HCT116 (cell line): ENCODE results near the gene GRIK5. TPM values are rescaled to one million over a fixed set of nuclear protein-coding genes. Genes with fewer than 3 reads are reported as not detected.

ENCODE experiments used
- ATAC-seq: fragments of 200-7000 bp; cut with Tn5 transposase; 2 replicates; pipeline ENCODE4 v1.9.1; 2020; ENCODE audit warnings: mild to moderate bottlenecking, moderate library complexity
- BruUV-seq: library from RNA; stranded (reverse); fragments of 400-500 nt; replicated peaks from 2 replicates; lab custom pipeline; 2021; lab: Mats Ljungman, UMichigan
- CTCF ChIA-PET: fragments of 300-600 bp; sonication (Branson Sonifier 250); formaldehyde crosslinking; loops from one replicate; lab custom pipeline; 2021; ENCODE audit warnings: antibody characterized with exemption; lab: Charles Lee
- POLR2A ChIA-PET: fragments of 300-600, 350-600 bp; sonication (Branson Sonifier 250); formaldehyde crosslinking; loops from one replicate; lab custom pipeline; 2021; ENCODE audit warnings: antibody characterized with exemption; lab: Charles Lee
- RAD21 ChIA-PET, 2 experiments: fragments of 300-600 bp; sonication (Branson Sonifier 250); formaldehyde crosslinking; loops; one replicate each; lab custom pipeline; 2023; ENCODE audit warnings: low total read pairs in 2 of 2; ENCODE audit not compliant: uncharacterized antibody in 2 of 2, unreplicated experiment in 2 of 2, low non-redundant PET in 1 of 2; lab: Charles Lee
- DNase-seq: peaks from one replicate; pipeline ENCODE4 v3.0.0-alpha.2; 2010; ENCODE audit warnings: low read depth, low spot score
- H2AFZ ChIP-seq: fragments of 200-600 bp; shearing (Covaris generic), sonication (generic); 2 replicates; pipeline ENCODE4 v1.6.1; 2017; ENCODE audit warnings: low read depth, mixed run types, mixed read lengths, antibody characterized with exemption, low read length; ENCODE audit not compliant: poor library complexity, severe bottlenecking
- H3K27ac ChIP-seq: 2 replicates; pipeline ENCODE4 v1.5.1; 2012; ENCODE audit warnings: low read depth, low read length
- H3K27me3 ChIP-seq: fragments of 200-600 bp; sonication (generic); 2 replicates; pipeline ENCODE4 v1.6.1; 2016; ENCODE audit warnings: mixed run types, low read length, mixed read lengths; ENCODE audit not compliant: insufficient read depth
- H3K36me3 ChIP-seq, 2 experiments: fragments of 200-500 bp in 1 of 2; fragments of 200-600 bp in 1 of 2; sonication (Bioruptor generic) in 1 of 2; sonication (generic) in 1 of 2; 2 replicates each; pipeline versions ENCODE4 v1.5.1 to v1.6.1; 2014 to 2016; ENCODE audit warnings: low read length in 2 of 2, inconsistent platforms in 1 of 2, mixed read lengths in 1 of 2, mixed run types in 1 of 2; ENCODE audit not compliant: insufficient read depth in 2 of 2, control insufficient read depth in 1 of 2
- H3K4me1 ChIP-seq, 2 experiments: fragments of 200-600 bp in 1 of 2; sonication (generic) in 1 of 2; 2 replicates each; pipeline versions ENCODE4 v1.5.1 to v1.6.1; 2012 to 2017; ENCODE audit warnings: low read length in 2 of 2, inconsistent platforms in 1 of 2, mild to moderate bottlenecking in 1 of 2, mixed read lengths in 1 of 2, mixed run types in 1 of 2, moderate library complexity in 1 of 2; ENCODE audit not compliant: insufficient read depth in 2 of 2, control insufficient read depth in 1 of 2
- H3K4me2 ChIP-seq: fragments of 200-600 bp; sonication (generic); 2 replicates; pipeline ENCODE4 v1.6.1; 2017; ENCODE audit warnings: mixed run types, low read length, mixed read lengths
- H3K4me3 ChIP-seq, 2 experiments: fragments of 200-600 bp in 1 of 2; sonication (generic) in 1 of 2; replicated peaks in 1 of 2; 2 replicates each; pipeline ENCODE4 v1.5.1; 2011 to 2016; ENCODE audit warnings: low read length in 2 of 2, control low read depth in 1 of 2, low read depth in 1 of 2, mild to moderate bottlenecking in 1 of 2, mixed read lengths in 1 of 2, mixed run types in 1 of 2
- H3K79me2 ChIP-seq: fragments of 200-600 bp; sonication (generic); 2 replicates; pipeline ENCODE4 v1.6.1; 2017; ENCODE audit warnings: mild to moderate bottlenecking, mixed run types, low read length, moderate library complexity, mixed read lengths; ENCODE audit not compliant: insufficient read depth
- H3K9ac ChIP-seq: fragments of 200-600 bp; sonication (generic); 2 replicates; pipeline ENCODE4 v1.6.1; 2016; ENCODE audit warnings: low read length, mixed read lengths
- H3K9me2 ChIP-seq: fragments of 200-600 bp; sonication (generic), shearing (Covaris generic); 2 replicates; pipeline ENCODE4 v1.6.1; 2017; ENCODE audit warnings: mixed run types, mild to moderate bottlenecking, moderate library complexity; ENCODE audit not compliant: insufficient read depth
- H3K9me3 ChIP-seq, 2 experiments: fragments of 200-500 bp in 1 of 2; fragments of 200-600 bp in 1 of 2; sonication (Bioruptor generic) in 1 of 2; sonication (generic) in 1 of 2; 2 replicates each; pipeline ENCODE4 v1.6.1; 2014 to 2017; ENCODE audit warnings: low read length in 2 of 2, mixed read lengths in 2 of 2, inconsistent platforms in 1 of 2, low read depth in 1 of 2, mild to moderate bottlenecking in 1 of 2, mixed run types in 1 of 2, moderate library complexity in 1 of 2; ENCODE audit not compliant: control insufficient read depth in 1 of 2, insufficient read depth in 1 of 2
- H4K20me1 ChIP-seq: fragments of 200-600 bp; sonication (generic), shearing (Covaris generic); 2 replicates; pipeline ENCODE4 v1.6.1; 2017; ENCODE audit warnings: mixed run types, mild to moderate bottlenecking, moderate library complexity; ENCODE audit not compliant: insufficient read depth
- ATF3 ChIP-seq: IDR thresholded peaks from 2 replicates; pipeline ENCODE4 v1.6.1; 2012
- CTCF ChIP-seq, 3 experiments: fragments of 200-600 bp in 1 of 3; sonication (generic) in 1 of 3; IDR thresholded peaks in 2 of 3; conservative IDR thresholded peaks in 1 of 3; 2 replicates each; pipeline ENCODE4 v1.5.1; 2012 to 2017; ENCODE audit warnings: low read depth in 2 of 3, low read length in 2 of 3, antibody characterized with exemption in 1 of 3, borderline replicate concordance in 1 of 3, control low read depth in 1 of 3, mild to moderate bottlenecking in 1 of 3, mixed read lengths in 1 of 3, mixed run types in 1 of 3, moderate library complexity in 1 of 3; ENCODE audit not compliant: insufficient read depth in 1 of 3
- EGR1 ChIP-seq: IDR thresholded peaks from 2 replicates; pipeline ENCODE4 v1.6.1; 2012; ENCODE audit warnings: low read depth
- EZH2 ChIP-seq: fragments of 200-600 bp; sonication (generic); IDR thresholded peaks from 2 replicates; pipeline ENCODE4 v1.6.1; 2017; ENCODE audit warnings: antibody characterized with exemption, mixed run types
- MAX ChIP-seq: IDR thresholded peaks from 2 replicates; pipeline ENCODE4 v1.6.1; 2012
- RAD21 ChIP-seq: IDR thresholded peaks from 2 replicates; pipeline ENCODE4 v1.6.1; 2012; ENCODE audit warnings: low read depth, mild to moderate bottlenecking
- SP1 ChIP-seq: IDR thresholded peaks from 2 replicates; pipeline ENCODE4 v1.6.1; 2012; ENCODE audit warnings: low read depth
- YY1 ChIP-seq: IDR thresholded peaks from 2 replicates; pipeline ENCODE4 v1.6.1; 2011; ENCODE audit warnings: low read length, low read depth, moderate library complexity, mild to moderate bottlenecking; ENCODE audit not compliant: insufficient replicate concordance; ENCODE audit errors: extremely low read depth
- ZBTB33 ChIP-seq: IDR thresholded peaks from 2 replicates; pipeline ENCODE4 v1.6.1; 2011; ENCODE audit warnings: mild to moderate bottlenecking, low read length, moderate library complexity; ENCODE audit not compliant: insufficient replicate concordance; ENCODE audit errors: extremely low read depth
- intact Hi-C: fragments of 100-400 bp; cut with micrococcal nuclease; formaldehyde crosslinking; loops from 2 replicates; pipeline ENCODE4 v1.10.0; 2022
- total RNA-seq: library from RNA; stranded (reverse); gene quantifications from one replicate; pipeline ENCODE4 v1.2.1, GENCODE V29; 2021; ENCODE audit not compliant: unreplicated experiment

GRIK5 gene
- total RNA-seq, 1 experiment from 2014 or later = 1.7 TPM

- intact Hi-C loops = loop anchor here (10.0 kb wide), 1 partner anchor 96 kb away; no protein-coding TSS in a partner anchor
- no peaks in the 10 kb centered on the region for H3K79me2 ChIP-seq
- ChIA-PET POLR2A (no interaction called here), RAD21 (no interaction called here), CTCF (no interaction called here)
- no peak overlapping the region for H3K27ac ChIP-seq
- no peaks in the 10 kb centered on the region for H3K9me3 ChIP-seq
- H4K20me1 ChIP-seq = no peaks in the 10 kb centered on the region
- no peak for TF ChIP-seq SP1
- no peak for TF ChIP-seq RAD21
- no peak for TF ChIP-seq MAX
- TF ChIP-seq EZH2 = no peak
- no peak for TF ChIP-seq EGR1
- no peak for TF ChIP-seq ATF3
- no peak overlapping the region for H2AFZ ChIP-seq
- H3K9ac ChIP-seq = no peak overlapping the region
- no peaks in the 10 kb centered on the region for H3K9me2 ChIP-seq
- no peak overlapping the region for H3K4me3 ChIP-seq
- no peaks in the 10 kb centered on the region for H3K36me3 ChIP-seq
- no peak for DNase-seq
- ATAC-seq = no peak
- no TSS peak for BruUV-seq
- H3K4me1 ChIP-seq = peaks cover 0 to 12% of the 10 kb centered on the region in 2 experiments; a peak in 2 of 4 replicates
- H3K27me3 ChIP-seq = peaks cover 24% of the 10 kb centered on the region; the same call in 1 of the 2 replicates
- no peak overlapping the region for H3K4me2 ChIP-seq
Measured at GRCh38 chr19:41999071-41999877, 70.7 kb downstream of the GRIK5 start.

GRCh38 chr19:41998246-41999020, 71.6 kb downstream of the GRIK5 start:
- DNase-seq (peak; percentile 16), ATAC-seq (peak; percentile 52)
- Histone ChIP-seq H2AFZ (no peak overlapping the region), H3K4me2 (peak overlapping the region; percentile 54), H3K9me3 (no peaks in the 10 kb centered on the region), H3K9ac (no peak overlapping the region), H4K20me1 (no peaks in the 10 kb centered on the region), H3K36me3 (no peaks in the 10 kb centered on the region), H3K79me2 (no peaks in the 10 kb centered on the region), H3K27ac (no peak overlapping the region), H3K4me1 (peaks cover 0 to 17% of the 10 kb centered on the region in 2 experiments; a peak in 3 of 4 replicates), H3K4me3 (no peak overlapping the region), H3K9me2 (no peaks in the 10 kb centered on the region), H3K27me3 (peaks cover 24% of the 10 kb centered on the region; the same call in 1 of the 2 replicates)
- no TSS peak for BruUV-seq
- ChIA-PET POLR2A (no interaction called here), RAD21 (no interaction called here), CTCF (interaction anchor here (1.6 kb wide), 2 partner anchors 36 to 104 kb away, joined by 3 to 7 read pairs; no protein-coding TSS in a partner anchor)
- TF ChIP-seq CTCF (IDR thresholded peaks at IDR 0.05 in 2 of 3, conservative IDR thresholded peaks at IDR 0.05 in 1 of 3; ENCODE audit: borderline replicate concordance in 1 of 3, insufficient read depth in 1 of 3, low read depth in 2 of 3, low read length in 2 of 3) (peak; percentile 70 to 94 (median 78); a peak in 5 of 6 replicates), YY1 (peak; percentile 12), ZBTB33 (no peak)
- intact Hi-C loops = loop anchor here (1.0 to 10.0 kb wide), 2 partner anchors 25 to 96 kb away; no protein-coding TSS in a partner anchor
